ENCODE measurements around the gene TFAP2C. TPM values are rescaled to one million over a fixed set of nuclear protein-coding genes. Genes with fewer than 3 reads are reported as not detected.

Gene TFAP2C
- total and polyA plus RNA-seq, 2 donors (not counting 3 experiments of a cell fraction or from before 2014, with no cell fraction given), result 0.06 TPM; not detected in 1

DNA sequence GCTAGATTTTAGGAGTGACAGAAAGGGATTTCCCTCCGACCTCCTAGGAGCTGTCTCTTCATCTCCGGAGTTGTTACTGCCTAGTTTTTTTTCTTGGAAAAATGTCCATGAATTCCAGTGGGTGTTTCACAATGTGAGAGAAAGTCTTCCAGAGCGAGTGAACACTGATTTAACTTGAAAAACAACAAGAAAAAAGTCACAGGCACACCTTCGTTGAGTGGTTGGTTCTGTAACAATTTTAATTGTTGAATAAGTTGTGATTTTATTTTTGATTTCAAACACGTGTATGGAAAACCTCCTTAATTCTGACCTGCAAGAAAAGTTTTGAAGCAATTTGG lies 2.9 kb downstream of the TFAP2C start:
- Histone ChIP-seq H3K4me2 (ENCODE audit: insufficient read depth, low read length) (no peak overlapping the region), H2AFZ (ENCODE audit: low read depth, low read length) (no peak overlapping the region), H3K27ac (ENCODE audit: insufficient read depth, low read depth, low read length) (no peak overlapping the region), H3K36me3 (ENCODE audit: control insufficient read depth in 2 of 2, extremely low read depth in 1 of 2, insufficient read depth in 2 of 2, low read length in 2 of 2) (no peaks in the 10 kb centered on the region), H3K9me3 (replicated peaks; ENCODE audit: control insufficient read depth, insufficient read depth, low read length) (no peaks in the 10 kb centered on the region), H3K9me1 (replicated peaks; ENCODE audit: control insufficient read depth, extremely low read depth, insufficient read depth, low read length) (no peaks in the 10 kb centered on the region), H3K9ac (replicated peaks; ENCODE audit: extremely low read depth, insufficient read depth, low read length) (no peak overlapping the region), H3K4me1 (ENCODE audit: control insufficient read depth, extremely low read depth, insufficient read depth, low read length) (no peaks in the 10 kb centered on the region), H3K4me3 (replicated peaks in 1 of 3; ENCODE audit: insufficient read depth in 1 of 3, low read depth in 1 of 3, low read length in 3 of 3) (no peak overlapping the region), H4K20me1 (replicated peaks; ENCODE audit: control insufficient read depth, extremely low read depth, insufficient read depth, low read length) (no peaks in the 10 kb centered on the region), H3K27me3 (ENCODE audit: control insufficient read depth in 2 of 2, insufficient read depth in 2 of 2, low read length in 2 of 2) (peaks cover 44 to 55% of the 10 kb centered on the region in 2 experiments), H3K79me2 (ENCODE audit: control insufficient read depth, insufficient read depth, low read length) (no peaks in the 10 kb centered on the region)
- dilution Hi-C loops (cut with MboI; ENCODE audit: extremely low pct_ligation_motif_present, low sequenced_read_pairs) (no loop called here), intact Hi-C loops (cut with micrococcal nuclease) (no loop called here)
- FAIRE-seq (no peak), DNase-seq (ENCODE audit: low read depth, low spot score) (no peak)
- TF ChIP-seq POLR2A (IDR thresholded peaks at IDR 0.05; ENCODE audit: low read depth, low read length) (no peak), JUN (IDR thresholded peaks at IDR 0.05; ENCODE audit: borderline replicate concordance, insufficient read depth, insufficient read length, low read depth) (no peak), MYC (IDR thresholded peaks at IDR 0.05; ENCODE audit: low read depth, low read length) (no peak), MAX (IDR thresholded peaks at IDR 0.05; ENCODE audit: insufficient read depth, insufficient read length) (no peak), FOS (IDR thresholded peaks at IDR 0.05; ENCODE audit: borderline replicate concordance, insufficient read depth, low read length) (no peak), GATA2 (IDR thresholded peaks at IDR 0.05; ENCODE audit: insufficient read depth, insufficient read length, low read depth, low read length) (no peak), POLR2AphosphoS5 (IDR thresholded peaks at IDR 0.05; ENCODE audit: insufficient read depth, low read depth, low read length) (no peak), EZH2 (IDR thresholded peaks at IDR 0.05; ENCODE audit: borderline replicate concordance, low read depth, low read length, severe bottlenecking) (no peak)
- TF ChIP-seq, protein P1, sequence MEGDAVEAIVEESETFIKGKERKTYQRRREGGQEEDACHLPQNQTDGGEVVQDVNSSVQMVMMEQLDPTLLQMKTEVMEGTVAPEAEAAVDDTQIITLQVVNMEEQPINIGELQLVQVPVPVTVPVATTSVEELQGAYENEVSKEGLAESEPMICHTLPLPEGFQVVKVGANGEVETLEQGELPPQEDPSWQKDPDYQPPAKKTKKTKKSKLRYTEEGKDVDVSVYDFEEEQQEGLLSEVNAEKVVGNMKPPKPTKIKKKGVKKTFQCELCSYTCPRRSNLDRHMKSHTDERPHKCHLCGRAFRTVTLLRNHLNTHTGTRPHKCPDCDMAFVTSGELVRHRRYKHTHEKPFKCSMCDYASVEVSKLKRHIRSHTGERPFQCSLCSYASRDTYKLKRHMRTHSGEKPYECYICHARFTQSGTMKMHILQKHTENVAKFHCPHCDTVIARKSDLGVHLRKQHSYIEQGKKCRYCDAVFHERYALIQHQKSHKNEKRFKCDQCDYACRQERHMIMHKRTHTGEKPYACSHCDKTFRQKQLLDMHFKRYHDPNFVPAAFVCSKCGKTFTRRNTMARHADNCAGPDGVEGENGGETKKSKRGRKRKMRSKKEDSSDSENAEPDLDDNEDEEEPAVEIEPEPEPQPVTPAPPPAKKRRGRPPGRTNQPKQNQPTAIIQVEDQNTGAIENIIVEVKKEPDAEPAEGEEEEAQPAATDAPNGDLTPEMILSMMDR (IDR thresholded peaks at IDR 0.05; ENCODE audit: extremely low read depth in 1 of 2, insufficient read depth in 1 of 2, low read depth in 1 of 2, low read length in 2 of 2), result no peak
- ChIA-PET CTCF (no interaction called here), POLR2A (no interaction called here)
- no TSS peak for BruUV-seq (replicated peaks)

All from endothelial cell of umbilical vein (primary cell).